H1 (cell line): ENCODE data around the gene ADGRB3. TPM values are rescaled to one million over a fixed set of nuclear protein-coding genes. Genes with fewer than 3 reads are reported as not detected.

ENCODE experiments used
- CTCF ChIA-PET: fragments of 300-600 bp; sonication (Branson Sonifier 250); formaldehyde crosslinking; loops from one replicate; lab custom pipeline; 2021; ENCODE audit not compliant: partially characterized antibody; lab: Charles Lee
- POLR2A ChIA-PET: fragments of 300-600 bp; sonication (Branson Sonifier 250); formaldehyde crosslinking; loops from one replicate; lab custom pipeline; 2021; ENCODE audit warnings: inconsistent platforms; ENCODE audit not compliant: partially characterized antibody; lab: Charles Lee
- DNase-seq, 2 experiments: peaks; one replicate each; pipeline versions ENCODE4 v3.0.0 to v3.0.0-alpha.2; 2010 to 2022; ENCODE audit warnings: low spot score in 2 of 2, low read depth in 1 of 2, mixed read lengths in 1 of 2
- FAIRE-seq: peaks from 2 replicates; lab custom pipeline; 2011; peaks lifted over from hg19 to GRCh38; lab: Jason Lieb, UNC
- H2AFZ ChIP-seq: 2 replicates; pipeline ENCODE4 v1.8.1; 2012; ENCODE audit warnings: low read length, inconsistent platforms
- H2AK5ac ChIP-seq: 2 replicates; pipeline ENCODE4 v1.6.1; 2013; ENCODE audit warnings: low read depth, low read length
- H2BK120ac ChIP-seq: replicated peaks from 2 replicates; pipeline ENCODE3; 2013; ENCODE audit warnings: low read depth, low read length, inconsistent platforms
- H2BK12ac ChIP-seq: 2 replicates; pipeline ENCODE4 v1.6.1; 2013; ENCODE audit warnings: low read depth, low read length
- H2BK15ac ChIP-seq: 2 replicates; pipeline ENCODE4 v1.6.1; 2013; ENCODE audit warnings: low read length
- H2BK20ac ChIP-seq: 2 replicates; pipeline ENCODE4 v1.6.1; 2013; ENCODE audit warnings: low read length
- H2BK5ac ChIP-seq: 2 replicates; pipeline ENCODE4 v1.6.1; 2013; ENCODE audit warnings: low read depth, low read length
- H3K14ac ChIP-seq: 2 replicates; pipeline ENCODE4 v1.6.1; 2013; ENCODE audit warnings: inconsistent platforms; ENCODE audit not compliant: insufficient read length
- H3K18ac ChIP-seq: 2 replicates; pipeline ENCODE4 v1.6.1; 2013; ENCODE audit warnings: low read length; ENCODE audit errors: extremely low read depth
- H3K23ac ChIP-seq: 2 replicates; pipeline ENCODE4 v1.6.1; 2013; ENCODE audit warnings: inconsistent platforms; ENCODE audit not compliant: insufficient read length
- H3K23me2 ChIP-seq: 2 replicates; pipeline ENCODE4 v1.6.1; 2013; ENCODE audit warnings: low read depth, low read length
- H3K27ac ChIP-seq: 2 replicates; pipeline ENCODE4 v1.6.1; 2011; ENCODE audit warnings: low read depth, low read length, inconsistent platforms
- H3K27me3 ChIP-seq, 4 experiments: replicated peaks in 1 of 4; 1 replicate in 1 of 4; 2 replicates in 3 of 4; pipeline versions ENCODE4 v1.6.1 to v1.8.1; 2011 to 2013; ENCODE audit warnings: low read length in 3 of 4, mild to moderate bottlenecking in 3 of 4, inconsistent platforms in 2 of 4, mixed read lengths in 2 of 4, moderate library complexity in 1 of 4; ENCODE audit not compliant: control insufficient read depth in 3 of 4, insufficient read depth in 3 of 4; ENCODE audit errors: extremely low read depth in 1 of 4
- H3K36me3 ChIP-seq, 4 experiments: 2 replicates each; pipeline versions ENCODE4 v1.6.1 to v1.8.1; 2011 to 2013; ENCODE audit warnings: mild to moderate bottlenecking in 4 of 4, low read length in 3 of 4, moderate library complexity in 2 of 4, control low read depth in 1 of 4, inconsistent platforms in 1 of 4; ENCODE audit not compliant: insufficient read depth in 4 of 4, control insufficient read depth in 2 of 4
- H3K4ac ChIP-seq: replicated peaks from 2 replicates; pipeline ENCODE3; 2013; ENCODE audit warnings: low read length, low read depth, mixed read lengths, inconsistent platforms; ENCODE audit not compliant: insufficient read length
- H3K4me1 ChIP-seq, 4 experiments: replicated peaks in 1 of 4; 1 replicate in 1 of 4; 2 replicates in 3 of 4; pipeline versions ENCODE4 v1.6.1 to v1.8.1; 2011 to 2013; ENCODE audit warnings: low read length in 3 of 4, inconsistent platforms in 2 of 4, mixed read lengths in 1 of 4; ENCODE audit not compliant: insufficient read depth in 4 of 4, control insufficient read depth in 3 of 4
- H3K4me2 ChIP-seq, 2 experiments: 2 replicates each; pipeline versions ENCODE4 v1.6.1 to v1.8.1; 2011 to 2013; ENCODE audit warnings: low read depth in 2 of 2, low read length in 2 of 2, control low read depth in 1 of 2, inconsistent platforms in 1 of 2, mild to moderate bottlenecking in 1 of 2; ENCODE audit not compliant: insufficient read depth in 1 of 2
- H3K4me3 ChIP-seq, 4 experiments: fragments of 200-600, 300-600 bp in 1 of 4; sonication (generic), shearing (Covaris generic), sonication (Bioruptor Twin) in 1 of 4; 2 replicates each; pipeline versions ENCODE4 v1.5.1 to v1.8.1; 2011 to 2016; ENCODE audit warnings: low read length in 4 of 4, low read depth in 3 of 4, control low read depth in 2 of 4, inconsistent platforms in 2 of 4, mild to moderate bottlenecking in 2 of 4, mixed read lengths in 1 of 4, moderate library complexity in 1 of 4; ENCODE audit not compliant: insufficient read depth in 2 of 4; ENCODE audit errors: extremely low read depth in 1 of 4
- H3K56ac ChIP-seq: replicated peaks from 2 replicates; pipeline ENCODE3; 2013; ENCODE audit warnings: low read depth, mild to moderate bottlenecking, mixed read lengths, low read length, inconsistent platforms; ENCODE audit not compliant: insufficient read length
- H3K79me1 ChIP-seq: 2 replicates; pipeline ENCODE4 v1.6.1; 2013; ENCODE audit warnings: low read depth, low read length, control low read depth
- H3K79me2 ChIP-seq, 2 experiments: 2 replicates each; pipeline versions ENCODE4 v1.6.1 to v1.8.1; 2012 to 2013; ENCODE audit warnings: low read length in 2 of 2, mild to moderate bottlenecking in 2 of 2, inconsistent platforms in 1 of 2; ENCODE audit not compliant: insufficient read depth in 2 of 2, control insufficient read depth in 1 of 2
- H3K9ac ChIP-seq, 4 experiments: replicated peaks in 1 of 4; 1 replicate in 1 of 4; 2 replicates in 3 of 4; pipeline versions ENCODE4 v1.6.1 to v1.8.1; 2011 to 2013; ENCODE audit warnings: low read depth in 3 of 4, low read length in 3 of 4, control low read depth in 2 of 4, mild to moderate bottlenecking in 2 of 4, moderate library complexity in 2 of 4, inconsistent platforms in 1 of 4; ENCODE audit errors: extremely low read depth in 1 of 4
- H3K9me3 ChIP-seq, 2 experiments: 2 replicates each; pipeline versions ENCODE4 v1.6.1 to v1.8.1; 2012 to 2013; ENCODE audit warnings: mild to moderate bottlenecking in 2 of 2, moderate library complexity in 2 of 2, control low read depth in 1 of 2, inconsistent platforms in 1 of 2, low read depth in 1 of 2, low read length in 1 of 2, mixed read lengths in 1 of 2; ENCODE audit not compliant: insufficient read depth in 2 of 2
- H4K20me1 ChIP-seq, 2 experiments: replicated peaks in 1 of 2; 2 replicates each; pipeline versions ENCODE3 to v1.8.1; 2011 to 2013; ENCODE audit warnings: inconsistent platforms in 2 of 2, low read length in 2 of 2, mild to moderate bottlenecking in 1 of 2; ENCODE audit not compliant: insufficient read depth in 2 of 2, control insufficient read depth in 1 of 2
- H4K5ac ChIP-seq: 2 replicates; pipeline ENCODE4 v1.6.1; 2013; ENCODE audit warnings: low read length, low read depth, mixed read lengths, inconsistent platforms; ENCODE audit not compliant: insufficient read length
- H4K8ac ChIP-seq: 2 replicates; pipeline ENCODE4 v1.8.0; 2013; ENCODE audit warnings: mild to moderate bottlenecking, moderate library complexity, low read length, inconsistent platforms; ENCODE audit not compliant: insufficient read depth; ENCODE audit errors: extremely low read depth
- H4K91ac ChIP-seq: replicated peaks from 2 replicates; pipeline ENCODE3; 2013; ENCODE audit warnings: low read length, mixed read lengths, inconsistent platforms; ENCODE audit not compliant: insufficient read length
- BCL11A ChIP-seq, 2 experiments: IDR thresholded peaks; one replicate each; pipeline ENCODE4 v1.6.1; 2011; ENCODE audit warnings: low read depth in 2 of 2, low read length in 2 of 2, mild to moderate bottlenecking in 2 of 2
- EGR1 ChIP-seq: IDR thresholded peaks from 2 replicates; pipeline ENCODE4 v1.6.1; 2011; ENCODE audit warnings: low read depth, low read length, borderline replicate concordance
- KDM1A ChIP-seq: fragments of 200-600, 300-600 bp; sonication (generic); IDR thresholded peaks from 2 replicates; pipeline ENCODE4 v1.7.1; 2016; ENCODE audit warnings: mild to moderate bottlenecking, low read length, borderline replicate concordance
- SRF ChIP-seq: IDR thresholded peaks from 2 replicates; pipeline ENCODE4 v1.6.1; 2011; ENCODE audit warnings: mild to moderate bottlenecking, low read depth, low read length, moderate library complexity
- TEAD4 ChIP-seq: IDR thresholded peaks from 2 replicates; pipeline ENCODE4 v1.6.1; 2012; ENCODE audit warnings: low read depth, low read length, inconsistent platforms, mixed read lengths
- polyA plus RNA-seq, 7 experiments: library from polyadenylated mRNA; depleted of rRNA in 3 of 7; stranded (reverse) in 5 of 7; unstranded in 2 of 7; fragments of >200 nt in 5 of 7; fragments of 200-250 nt in 2 of 7; gene quantifications; 1 replicate in 5 of 7; 2 replicates in 1 of 7; 4 replicates in 1 of 7; pipeline versions ENCODE4 v1.2.1 to v1.2.3, GENCODE V29; 2011 to 2013; ENCODE audit warnings: missing spikeins in 2 of 7, mixed read lengths in 2 of 7
- total RNA-seq: library from RNA; stranded (reverse); fragmentation: NEBNext Ultra II Directional; extraction: Animal tissue kit (Norgen Biotek cat#: 25700); gene quantifications from 2 replicates; pipeline ENCODE4 v1.2.1, GENCODE V29; 2021

ADGRB3 gene
- total and polyA plus RNA-seq, 2 of the 8 experiments (the other 6 are each of a cell fraction or from before 2014, with no cell fraction given): 0.35 to 1.2 TPM

GRCh38 chr6:68758559-68758958 lies 123.5 kb downstream of the ADGRB3 start:
- Histone ChIP-seq H3K27ac (no peak overlapping the region), H3K14ac (no peak overlapping the region), H4K5ac (no peak overlapping the region), H3K79me1 (no peaks in the 10 kb centered on the region), H3K36me3 (no peaks in the 10 kb centered on the region), H2BK15ac (no peak overlapping the region), H3K23me2 (no peaks in the 10 kb centered on the region; the same call in 1 of the 2 replicates), H4K20me1 (no peaks in the 10 kb centered on the region), H2BK20ac (no peak overlapping the region), H3K27me3 (no peaks in the 10 kb centered on the region), H2BK5ac (no peak overlapping the region), H2AFZ (no peak overlapping the region), H3K56ac (no peak overlapping the region), H3K4me3 (no peak overlapping the region), H4K91ac (no peak overlapping the region), H3K23ac (no peak overlapping the region), H2BK12ac (no peak overlapping the region), H2AK5ac (no peak overlapping the region), H2BK120ac (no peak overlapping the region), H3K18ac (no peak overlapping the region), H3K4me2 (no peak overlapping the region), H3K4ac (no peak overlapping the region), H3K9ac (no peak overlapping the region), H3K9me3 (no peaks in the 10 kb centered on the region), H3K4me1 (no peaks in the 10 kb centered on the region), H3K79me2 (no peaks in the 10 kb centered on the region), H4K8ac (no peak overlapping the region)
- FAIRE-seq (no peak), DNase-seq (no peak)
- TF ChIP-seq EGR1 (no peak), BCL11A (IDR thresholded peaks at IDR 0.05; ENCODE audit: low read depth in 2 of 2, low read length in 2 of 2) (no peak), SRF (no peak), TEAD4 (no peak), KDM1A (no peak)
- POLR2A ChIA-PET: no interaction called here
- CTCF ChIA-PET: no interaction called here
